GM12878 (cell line): ENCODE measurements around the gene PI4KA. TPM values are rescaled to one million over a fixed set of nuclear protein-coding genes. Genes with fewer than 3 reads are reported as not detected.

Experiments
- ATAC-seq: fragments of 200-7000 bp; cut with Tn5 transposase; 3 replicates; pipeline ENCODE4 v1.9.1; 2020; ENCODE audit warnings: mild to moderate bottlenecking, moderate library complexity
- BruUV-seq: library from RNA; stranded (reverse); fragments of 400-500 nt; replicated peaks from 2 replicates; lab custom pipeline; 2021; lab: Mats Ljungman, UMichigan
- CTCF ChIA-PET: fragments of 300-600 bp; sonication (Branson Sonifier 250); formaldehyde crosslinking; extraction: SDS; loops from one replicate; lab custom pipeline; 2021; ENCODE audit warnings: inconsistent platforms; lab: Yijun Ruan, JAX
- POLR2A ChIA-PET: fragments of 350-600 bp; formaldehyde crosslinking; extraction: SDS; loops from one replicate; lab custom pipeline; 2021; ENCODE audit warnings: inconsistent platforms; lab: Charles Lee
- RAD21 ChIA-PET: fragments of 300-600 bp; sonication (Branson Sonifier 250); formaldehyde crosslinking; loops from one replicate; lab custom pipeline; 2023; ENCODE audit warnings: antibody characterized with exemption; ENCODE audit not compliant: unreplicated experiment; lab: Charles Lee
- SMC1A ChIA-PET: fragments of 300-600 bp; sonication (Branson Sonifier 250); formaldehyde crosslinking; loops from one replicate; lab custom pipeline; 2023; ENCODE audit not compliant: unreplicated experiment, uncharacterized antibody; lab: Charles Lee
- DNase-seq: peaks from one replicate; pipeline ENCODE4 v3.0.0-alpha.2; 2011; ENCODE audit warnings: low read depth, low spot score
- FAIRE-seq: peaks from 3 replicates; lab custom pipeline; 2011; peaks lifted over from hg19 to GRCh38; lab: Jason Lieb, UNC
- H2AFZ ChIP-seq: 2 replicates; pipeline ENCODE4 v1.6.0; 2011; ENCODE audit warnings: low read depth, low read length, control low read depth; ENCODE audit not compliant: control insufficient read depth
- H3K27ac ChIP-seq: 2 replicates; pipeline ENCODE4 v1.5.1; 2011; ENCODE audit warnings: control low read depth; ENCODE audit not compliant: control insufficient read depth, insufficient read depth
- H3K27me3 ChIP-seq, 2 experiments: replicated peaks in 1 of 2; 2 replicates each; pipeline versions ENCODE4 v1.6.0 to v1.6.1; 2011; ENCODE audit warnings: low read length in 1 of 2; ENCODE audit not compliant: control insufficient read depth in 2 of 2, insufficient read depth in 2 of 2
- H3K36me3 ChIP-seq, 2 experiments: 2 replicates each; pipeline ENCODE4 v1.5.1; 2011; ENCODE audit warnings: low read length in 1 of 2; ENCODE audit not compliant: control insufficient read depth in 2 of 2, insufficient read depth in 2 of 2
- H3K4me1 ChIP-seq: 2 replicates; pipeline ENCODE4 v1.6.1; 2011; ENCODE audit warnings: mild to moderate bottlenecking, low read length, moderate library complexity, mixed read lengths; ENCODE audit not compliant: control insufficient read depth, insufficient read depth
- H3K4me2 ChIP-seq: 2 replicates; pipeline ENCODE4 v1.6.0; 2011; ENCODE audit warnings: control low read depth; ENCODE audit not compliant: control insufficient read depth, insufficient read depth
- H3K4me3 ChIP-seq: fragments of 200-600 bp; sonication (generic); 2 replicates; pipeline ENCODE4 v1.5.1; 2016
- H3K79me2 ChIP-seq: 2 replicates; pipeline ENCODE4 v1.6.0; 2011; ENCODE audit warnings: low read length; ENCODE audit not compliant: control insufficient read depth, insufficient read depth
- H3K9ac ChIP-seq: 2 replicates; pipeline ENCODE4 v1.8.0; 2011; ENCODE audit warnings: low read length, control low read depth, mixed read lengths; ENCODE audit not compliant: control insufficient read depth, insufficient read depth
- H3K9me3 ChIP-seq: replicated peaks from 3 replicates; pipeline ENCODE4 v1.5.1; 2011; ENCODE audit warnings: mild to moderate bottlenecking, low read length; ENCODE audit not compliant: control insufficient read depth, insufficient read depth
- H4K20me1 ChIP-seq: 2 replicates; pipeline ENCODE4 v1.6.0; 2011; ENCODE audit not compliant: control insufficient read depth, insufficient read depth
- EGR1 ChIP-seq, 2 experiments: IDR thresholded peaks; 1 replicate in 1 of 2; 2 replicates in 1 of 2; pipeline ENCODE4 v1.6.1; 2011 to 2012; ENCODE audit warnings: low read depth in 2 of 2, low read length in 2 of 2, borderline replicate concordance in 1 of 2, mild to moderate bottlenecking in 1 of 2, moderate library complexity in 1 of 2
- ETV6 ChIP-seq, 2 experiments: fragments of 450-650 bp in 1 of 2; IDR thresholded peaks in 1 of 2; conservative IDR thresholded peaks in 1 of 2; 2 replicates each; pipeline ENCODE4 v1.6.1; 2014; ENCODE audit warnings: antibody characterized with exemption in 1 of 2, borderline replicate concordance in 1 of 2, low read depth in 1 of 2, mild to moderate bottlenecking in 1 of 2, moderate library complexity in 1 of 2
- KLF5 ChIP-seq: fragments of 450-650 bp; IDR thresholded peaks from 2 replicates; pipeline ENCODE4 v1.6.1; 2014; ENCODE audit warnings: mild to moderate bottlenecking; ENCODE audit not compliant: partially characterized antibody
- MEF2A ChIP-seq: IDR thresholded peaks from 2 replicates; pipeline ENCODE4 v1.6.1; 2011; ENCODE audit warnings: low read depth, mild to moderate bottlenecking, low read length, moderate library complexity; ENCODE audit not compliant: insufficient read depth
- RCOR1 ChIP-seq: conservative IDR thresholded peaks from 2 replicates; pipeline ENCODE4 v1.6.1; 2012; ENCODE audit warnings: low read depth, low read length, improper control_type of control experiment
- RELB ChIP-seq: fragments of 450-650 bp; IDR thresholded peaks from 2 replicates; pipeline ENCODE4 v1.6.1; 2017; ENCODE audit warnings: low read depth, mild to moderate bottlenecking, moderate library complexity
- SIX5 ChIP-seq: IDR thresholded peaks from 2 replicates; pipeline ENCODE4 v1.6.1; 2011; ENCODE audit warnings: mild to moderate bottlenecking, low read depth, low read length, moderate library complexity; ENCODE audit not compliant: severe bottlenecking
- SP1 ChIP-seq: IDR thresholded peaks from one replicate; pipeline ENCODE4 v1.6.1; 2011; ENCODE audit warnings: low read depth, low read length
- ZNF687 ChIP-seq: fragments of 450-650 bp; IDR thresholded peaks from 2 replicates; pipeline ENCODE4 v1.6.1; 2017; ENCODE audit warnings: mild to moderate bottlenecking, moderate library complexity
- WGBS: methylation state at CpG from one replicate; pipeline ENCODE4 v1.1.6; 2016; ENCODE audit warnings: low lambda C conversion rate; ENCODE audit not compliant: insufficient replicate concordance, insufficient coverage; ENCODE audit errors: missing lambda C conversion rate; 5-methylcytosine and 5-hydroxymethylcytosine counted together
- in situ Hi-C: fragments of 300-500 bp; cut with MboI; formaldehyde crosslinking; loops from 9 replicates; pipeline ENCODE4 v1.14.3; 2018; ENCODE audit warnings: mixed read lengths
- intact Hi-C: fragments of 100-400 bp; cut with micrococcal nuclease; formaldehyde crosslinking; loops from one replicate; pipeline ENCODE4 v1.14.2; 2022; ENCODE audit not compliant: unreplicated experiment
- polyA plus RNA-seq, 11 experiments: library from polyadenylated mRNA; depleted of rRNA in 4 of 11; unstranded in 6 of 11; stranded (reverse) in 5 of 11; fragments of >200 nt; fragmentation: Nextera tagmentation in 4 of 11; fragmentation: Illumina TruSeq in 1 of 11; extraction: Ambion mirVana in 4 of 11; extraction: Trizol in 1 of 11; gene quantifications; 1 replicate in 1 of 11; 2 replicates in 10 of 11; pipeline versions ENCODE4 v1.2.1 to v1.2.3, GENCODE V29; 2011 to 2016; ENCODE audit warnings: inconsistent platforms in 2 of 11, missing spikeins in 2 of 11, low read depth in 1 of 11
- total RNA-seq, 4 experiments: library from RNA; depleted of rRNA in 3 of 4; stranded (reverse); fragments of >200 nt in 3 of 4; fragmentation: Illumina TruSeq in 1 of 4; extraction: Trizol in 1 of 4; gene quantifications; 2 replicates each; pipeline versions ENCODE4 v1.2.1 to v1.2.3, GENCODE V29; 2013 to 2021

Gene PI4KA
- total and polyA plus RNA-seq, 10 of the 15 experiments (the other 5 are each of a cell fraction or from before 2014, with no cell fraction given): 4.2 to 78.4 (median 42.1) TPM

GRCh38 chr22:20816559-20816958 is 42.1 kb downstream of the PI4KA start:
- Histone ChIP-seq H3K36me3 (peaks cover 8 to 9% of the 10 kb centered on the region in 2 experiments; a peak in 2 of 4 replicates), H3K9ac (no peak overlapping the region), H3K4me1 (no peaks in the 10 kb centered on the region), H3K4me2 (no peak overlapping the region), H3K27ac (no peak overlapping the region), H4K20me1 (no peaks in the 10 kb centered on the region), H3K9me3 (no peaks in the 10 kb centered on the region), H3K27me3 (no peaks in the 10 kb centered on the region), H3K79me2 (no peaks in the 10 kb centered on the region), H2AFZ (no peak overlapping the region), H3K4me3 (no peak overlapping the region)
- TF ChIP-seq ETV6 (conservative IDR thresholded peaks at IDR 0.05 in 1 of 2, IDR thresholded peaks at IDR 0.05 in 1 of 2; ENCODE audit: borderline replicate concordance in 1 of 2, low read depth in 1 of 2) (no peak), KLF5 (no peak), RCOR1 (no peak), RELB (no peak), ZNF687 (no peak), MEF2A (no peak), EGR1 (IDR thresholded peaks at IDR 0.05; ENCODE audit: borderline replicate concordance in 1 of 2, low read depth in 2 of 2, low read length in 2 of 2) (no peak), SIX5 (no peak), SP1 (no peak)
- 96% methylated on average over 6 of the region's 6 CpGs for WGBS
- DNase-seq (no peak), FAIRE-seq (no peak), ATAC-seq (no peak)
- intact Hi-C loops (no loop called here), in situ Hi-C loops (no loop called here)
- ChIA-PET POLR2A (no interaction called here), RAD21 (no interaction called here), SMC1A (no interaction called here), CTCF (interaction anchor here (0.6 kb wide), 1 partner anchor 1412 kb away, joined by 3 read pairs; no protein-coding TSS in a partner anchor)
- BruUV-seq: TSS peak; percentile 20
